ENCODE measurements around the gene LIN28B.
"Not testable (repeated sequence)": the region's sequence is repeated elsewhere in the genome, so short reads cannot be mapped to it uniquely, and the experiment has no call there.

Gene LIN28B

DNA sequence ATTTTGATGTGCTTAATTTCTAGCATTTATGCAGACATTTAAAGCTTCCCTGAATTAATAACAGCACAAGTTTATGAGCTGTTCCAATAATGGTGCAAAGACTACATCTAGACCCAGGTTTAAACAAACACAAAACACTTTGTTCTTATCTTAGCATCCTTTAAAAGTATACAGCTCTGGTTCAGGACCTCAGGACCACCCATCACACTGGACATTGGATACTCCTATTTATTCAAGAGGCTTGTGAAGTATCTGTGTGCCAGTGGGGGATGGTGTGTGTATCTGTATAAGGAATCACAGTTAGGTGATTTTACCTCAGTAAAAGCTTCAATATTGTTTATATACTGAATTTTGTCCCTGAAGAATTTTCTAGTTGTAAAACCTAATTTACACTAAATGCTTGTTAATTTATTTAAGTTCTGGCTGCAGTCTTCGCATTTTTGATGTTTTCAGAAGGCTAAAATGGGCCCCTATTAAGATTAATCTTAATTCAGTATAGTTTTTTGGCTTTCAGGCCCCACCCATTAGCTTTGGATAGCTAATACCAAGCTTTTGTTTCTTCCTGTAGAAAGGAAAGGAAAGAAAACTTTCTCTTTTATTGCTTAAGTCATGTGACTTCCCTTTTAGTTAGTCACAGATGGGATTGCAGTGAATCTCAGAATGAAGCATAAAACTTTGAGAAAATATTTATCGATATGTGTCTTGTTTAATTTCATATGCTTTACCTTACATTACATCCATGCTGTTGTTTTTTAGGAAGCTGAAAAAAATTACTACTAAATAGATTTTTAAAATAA lies 13.1 kb downstream of the LIN28B start:
- Histone ChIP-seq H3K36me3 (ENCODE audit: insufficient read depth, low read length) (no peaks in the 10 kb centered on the region), H3K27me3 (ENCODE audit: insufficient read depth, low read length) (no peaks in the 10 kb centered on the region), H3K4me1 (ENCODE audit: insufficient read depth, low read length) (peaks cover 37% of the 10 kb centered on the region), H2AFZ (ENCODE audit: low read depth, low read length) (no peak overlapping the region), H3K4me3 (ENCODE audit: low read length) (peak overlapping the region; percentile 20), H3K9me3 (ENCODE audit: low read length) (no peaks in the 10 kb centered on the region)

DNA sequence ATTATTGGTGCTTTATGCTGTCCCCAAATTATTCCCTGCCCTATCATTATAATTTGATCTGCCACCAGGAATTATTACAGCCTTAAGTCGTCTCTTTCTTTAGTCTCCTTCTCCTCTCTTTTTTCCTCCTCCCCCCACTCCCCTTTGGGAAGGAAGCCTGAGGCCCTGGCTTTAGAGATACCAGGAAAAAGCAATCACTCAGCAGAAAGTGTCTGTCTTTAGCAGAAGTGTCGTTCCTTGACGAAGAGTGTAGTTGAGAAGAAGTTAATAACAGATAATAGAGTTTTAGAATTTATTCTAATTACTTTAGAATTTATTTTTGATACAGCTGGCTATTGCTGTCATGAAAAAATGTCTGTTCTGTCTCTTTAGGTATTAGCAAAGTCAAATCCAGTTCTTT lies 16.5 kb downstream of the LIN28B start:
- Histone ChIP-seq H3K4me1 (ENCODE audit: insufficient read depth, low read length) (peaks cover 34% of the 10 kb centered on the region), H2AFZ (ENCODE audit: low read depth, low read length) (no peak overlapping the region), H3K9me3 (ENCODE audit: low read length) (no peaks in the 10 kb centered on the region), H3K27me3 (ENCODE audit: insufficient read depth, low read length) (no peaks in the 10 kb centered on the region), H3K4me3 (ENCODE audit: low read length) (no peak overlapping the region), H3K36me3 (ENCODE audit: insufficient read depth, low read length) (no peaks in the 10 kb centered on the region)

DNA sequence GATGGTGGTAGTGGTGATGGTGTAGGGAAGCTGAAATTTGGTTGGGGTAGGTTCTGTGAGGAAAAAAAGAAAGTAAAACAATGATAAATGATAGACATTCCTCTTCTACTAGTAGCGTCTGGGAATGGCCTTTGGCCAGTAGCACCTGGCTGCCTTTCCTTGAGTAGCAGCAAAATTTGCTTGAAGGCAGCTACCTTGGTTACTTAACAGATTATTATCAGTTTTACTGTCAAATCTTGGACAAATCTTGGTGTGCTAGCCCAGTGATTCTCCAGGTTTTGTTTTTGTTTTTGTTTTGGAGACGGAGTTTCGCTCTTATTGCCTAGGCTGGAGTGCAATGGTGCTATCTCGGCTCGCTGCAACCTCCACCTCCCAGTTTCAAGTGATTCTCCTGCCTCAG lies 26.4 kb downstream of the LIN28B start:
- H3K9me3 ChIP-seq (ENCODE audit: low read length) = no peaks in the 10 kb centered on the region
- H3K4me1 ChIP-seq (ENCODE audit: insufficient read depth, low read length) = no peaks in the 10 kb centered on the region
- H3K27me3 ChIP-seq (ENCODE audit: insufficient read depth, low read length) = no peaks in the 10 kb centered on the region
- H2AFZ ChIP-seq (ENCODE audit: low read depth, low read length) = no peak overlapping the region
- H3K4me3 ChIP-seq (ENCODE audit: low read length) = no peak overlapping the region
- peaks cover 13% of the 10 kb centered on the region for H3K36me3 ChIP-seq (ENCODE audit: insufficient read depth, low read length)

DNA sequence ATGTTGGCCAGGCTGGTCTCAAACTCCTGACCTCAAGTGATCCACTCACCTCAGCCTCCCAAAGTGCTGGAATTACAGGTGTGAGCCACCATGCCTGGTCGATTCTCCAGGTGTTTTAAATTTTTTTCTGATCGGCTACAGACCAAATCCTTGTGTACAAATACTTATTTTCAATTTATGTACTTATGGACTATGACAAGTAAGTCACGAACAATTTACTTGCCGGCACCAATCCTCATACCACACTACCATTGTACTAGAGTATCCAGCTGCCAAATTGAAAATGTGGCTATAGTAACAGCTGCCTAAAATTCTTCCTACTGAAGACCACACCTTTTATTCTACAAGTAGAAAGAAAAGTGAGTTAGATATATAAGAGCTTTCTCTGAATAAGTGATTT lies 26.9 kb downstream of the LIN28B start:
- no peaks in the 10 kb centered on the region for H3K4me1 ChIP-seq (ENCODE audit: insufficient read depth, low read length)
- no peaks in the 10 kb centered on the region for H3K9me3 ChIP-seq (ENCODE audit: low read length)
- no peaks in the 10 kb centered on the region for H3K27me3 ChIP-seq (ENCODE audit: insufficient read depth, low read length)
- no peak overlapping the region for H2AFZ ChIP-seq (ENCODE audit: low read depth, low read length)
- peaks cover 15% of the 10 kb centered on the region for H3K36me3 ChIP-seq (ENCODE audit: insufficient read depth, low read length)
- H3K4me3 ChIP-seq (ENCODE audit: low read length) = no peak overlapping the region

DNA sequence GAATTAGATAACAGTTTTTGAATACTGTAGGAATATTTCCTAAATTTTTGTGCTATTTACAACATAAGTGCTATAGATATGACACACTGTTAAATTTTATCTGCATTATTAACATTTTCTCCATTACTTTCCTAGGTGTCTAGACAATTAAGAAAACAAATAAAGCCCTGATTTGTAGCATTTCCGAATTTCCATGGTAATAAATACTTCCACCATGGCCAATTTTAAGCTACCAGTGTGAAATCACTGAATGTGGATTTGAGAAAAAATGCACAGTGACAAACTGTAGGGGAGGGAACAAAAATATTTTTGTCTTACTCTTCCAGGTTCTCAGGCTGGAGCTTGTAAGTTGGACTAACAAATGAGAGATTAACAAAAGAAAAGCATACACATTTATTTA lies 27.9 kb downstream of the LIN28B start:
- no peaks in the 10 kb centered on the region for H3K4me1 ChIP-seq (ENCODE audit: insufficient read depth, low read length)
- no peaks in the 10 kb centered on the region for H3K27me3 ChIP-seq (ENCODE audit: insufficient read depth, low read length)
- H3K36me3 ChIP-seq (ENCODE audit: insufficient read depth, low read length) = peaks cover 16% of the 10 kb centered on the region
- no peak overlapping the region for H2AFZ ChIP-seq (ENCODE audit: low read depth, low read length)
- H3K4me3 ChIP-seq (ENCODE audit: low read length) = no peak overlapping the region
- H3K9me3 ChIP-seq (ENCODE audit: low read length) = no peaks in the 10 kb centered on the region

DNA sequence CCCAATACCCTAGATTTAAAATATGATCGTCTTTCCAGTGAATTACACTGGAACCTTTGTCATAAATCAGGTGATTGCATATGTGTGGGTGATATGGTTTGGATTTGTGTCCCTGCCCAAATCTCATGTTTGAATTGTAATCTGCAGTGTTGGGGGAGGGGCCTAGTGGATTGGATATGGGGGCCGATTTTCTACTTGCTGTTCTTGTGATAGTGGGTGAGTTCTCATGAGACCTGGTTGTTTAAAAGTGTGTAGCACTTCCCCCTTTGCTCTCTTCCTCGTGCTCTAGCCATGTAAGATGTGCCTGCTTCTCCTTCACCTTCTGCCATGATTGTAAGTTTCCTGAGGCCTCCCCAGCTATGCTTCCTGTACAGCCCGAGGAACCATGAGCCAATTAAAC lies 29.0 kb downstream of the LIN28B start:
- H3K27me3 ChIP-seq (ENCODE audit: insufficient read depth, low read length); H2AFZ ChIP-seq (ENCODE audit: low read depth, low read length); H3K9me3 ChIP-seq (ENCODE audit: low read length); H3K4me1 ChIP-seq (ENCODE audit: insufficient read depth, low read length); H3K4me3 ChIP-seq (ENCODE audit: low read length): not testable (repeated sequence)
- peaks cover 15% of the 10 kb centered on the region for H3K36me3 ChIP-seq (ENCODE audit: insufficient read depth, low read length)

DNA sequence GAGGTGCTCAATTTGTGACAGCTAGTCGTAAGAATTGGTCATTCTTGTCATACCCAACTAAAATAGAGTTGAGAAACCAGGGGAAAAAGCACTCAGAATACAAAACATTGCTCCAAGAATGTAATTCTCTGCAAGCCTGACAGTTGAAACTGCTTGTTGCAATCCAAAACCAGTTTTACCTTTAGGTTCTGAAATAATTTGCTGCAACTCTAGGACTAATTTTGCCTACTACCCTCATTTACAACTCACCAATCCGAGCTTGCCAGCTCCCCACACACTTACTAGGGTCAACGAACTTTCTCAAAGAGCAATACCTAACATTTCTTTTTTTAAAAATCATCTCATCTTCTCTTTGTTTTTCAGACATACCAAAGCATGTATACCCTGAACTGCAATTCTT lies 29.7 kb downstream of the LIN28B start:
- Histone ChIP-seq H3K27me3 (ENCODE audit: insufficient read depth, low read length) (no peaks in the 10 kb centered on the region), H3K36me3 (ENCODE audit: insufficient read depth, low read length) (peaks cover 15% of the 10 kb centered on the region), H2AFZ (ENCODE audit: low read depth, low read length) (no peak overlapping the region)

DNA sequence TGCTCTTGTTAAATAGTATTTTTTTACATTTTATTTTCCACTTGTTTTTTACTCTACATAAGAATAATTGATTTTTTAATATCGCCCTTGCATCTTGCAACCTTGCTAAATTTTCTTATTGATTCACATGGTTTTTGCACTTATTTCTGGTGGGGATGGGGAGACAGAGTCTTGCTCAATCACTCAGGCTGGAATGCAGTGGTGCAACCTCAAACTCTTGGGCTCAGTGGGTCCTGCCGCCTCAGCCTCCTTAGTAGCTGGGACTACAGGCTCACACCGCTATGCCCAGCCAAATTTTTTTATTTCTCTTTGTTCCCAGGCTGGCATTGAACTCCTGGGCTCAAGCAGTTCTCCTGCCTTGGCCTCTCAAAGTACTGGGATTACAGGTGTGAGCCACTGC lies 30.3 kb downstream of the LIN28B start:
- Histone ChIP-seq H3K4me1 (ENCODE audit: insufficient read depth, low read length) (no peaks in the 10 kb centered on the region), H3K36me3 (ENCODE audit: insufficient read depth, low read length) (peaks cover 15% of the 10 kb centered on the region), H3K27me3 (ENCODE audit: insufficient read depth, low read length) (no peaks in the 10 kb centered on the region), H2AFZ (ENCODE audit: low read depth, low read length) (no peak overlapping the region), H3K9me3 (ENCODE audit: low read length) (no peaks in the 10 kb centered on the region), H3K4me3 (ENCODE audit: low read length) (no peak overlapping the region)

More for the DNA sequence above, 29.7 kb downstream of the LIN28B start:
- H3K4me1 ChIP-seq (ENCODE audit: insufficient read depth, low read length) = no peaks in the 10 kb centered on the region
- H3K9me3 ChIP-seq (ENCODE audit: low read length) = no peaks in the 10 kb centered on the region
- H3K4me3 ChIP-seq (ENCODE audit: low read length) = no peak overlapping the region

DNA sequence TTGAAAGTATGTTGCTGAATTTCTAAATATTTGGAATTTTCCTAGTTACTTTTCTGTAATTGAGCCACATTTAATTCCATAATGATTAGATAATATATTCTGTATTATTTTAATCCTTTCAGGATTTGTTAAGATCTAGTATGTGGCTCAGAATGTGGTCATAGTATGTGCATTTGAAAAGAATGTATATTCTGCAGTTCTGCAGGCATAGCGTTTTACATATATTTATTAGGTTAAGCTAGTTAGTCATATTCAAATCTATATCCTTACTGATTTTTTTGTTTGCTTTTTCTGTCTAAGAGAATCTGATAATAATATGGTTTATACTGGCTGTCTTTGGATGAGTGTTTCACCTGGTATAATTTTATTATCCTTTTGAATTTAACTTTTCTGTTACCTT lies 33.2 kb downstream of the LIN28B start:
- Histone ChIP-seq H3K4me3 (ENCODE audit: low read length) (no peak overlapping the region), H3K9me3 (ENCODE audit: low read length) (peaks cover 4% of the 10 kb centered on the region), H3K27me3 (ENCODE audit: insufficient read depth, low read length) (no peaks in the 10 kb centered on the region), H3K4me1 (ENCODE audit: insufficient read depth, low read length) (no peaks in the 10 kb centered on the region), H3K36me3 (ENCODE audit: insufficient read depth, low read length) (peaks cover 13% of the 10 kb centered on the region), H2AFZ (ENCODE audit: low read depth, low read length) (no peak overlapping the region)

DNA sequence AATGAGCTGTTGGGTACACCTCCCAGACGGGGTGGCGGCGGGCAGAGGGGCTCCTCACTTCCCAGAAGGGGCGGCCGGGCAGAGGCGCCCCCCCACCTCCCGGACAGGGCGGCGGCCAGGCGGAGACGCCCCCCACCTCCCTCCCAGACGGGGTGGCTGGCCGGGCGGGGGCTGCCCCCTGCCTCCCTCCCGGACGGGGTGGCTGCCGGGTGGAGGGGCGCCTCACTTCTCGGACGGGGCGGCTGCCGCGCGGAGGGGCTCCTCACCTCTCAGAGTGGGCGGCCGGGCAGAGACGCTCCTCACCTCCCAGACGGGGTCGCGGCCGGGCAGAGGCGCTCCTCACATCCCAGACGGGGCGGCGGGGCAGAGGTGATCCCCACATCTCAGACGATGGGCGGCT lies 34.2 kb downstream of the LIN28B start:
- H2AFZ ChIP-seq (ENCODE audit: low read depth, low read length); H3K4me1 ChIP-seq (ENCODE audit: insufficient read depth, low read length): not testable (repeated sequence)

DNA sequence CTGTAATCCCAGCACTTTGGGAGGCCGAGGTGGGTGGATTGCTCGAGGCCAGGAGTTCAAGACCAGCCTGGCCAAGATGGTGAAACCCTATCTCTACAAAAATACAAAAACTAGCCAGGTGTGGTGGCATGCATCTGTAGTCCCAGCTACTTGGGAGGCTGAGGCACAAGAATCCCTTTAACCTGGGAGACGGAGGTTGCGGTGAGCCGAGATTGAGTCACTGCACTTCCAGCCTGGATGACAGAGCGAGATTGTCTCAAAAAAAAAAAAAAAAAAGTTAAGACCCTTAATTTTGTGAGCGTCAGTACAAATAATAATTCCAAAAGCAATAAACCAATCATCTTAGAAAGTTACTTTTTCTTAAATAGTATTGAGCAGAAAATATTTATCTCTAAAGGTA lies 36.7 kb downstream of the LIN28B start:
- not testable (repeated sequence) for H3K27me3 ChIP-seq (ENCODE audit: insufficient read depth, low read length); H3K4me3 ChIP-seq (ENCODE audit: low read length); H2AFZ ChIP-seq (ENCODE audit: low read depth, low read length); H3K4me1 ChIP-seq (ENCODE audit: insufficient read depth, low read length); H3K9me3 ChIP-seq (ENCODE audit: low read length)
- peaks cover 10% of the 10 kb centered on the region for H3K36me3 ChIP-seq (ENCODE audit: insufficient read depth, low read length)

More for the DNA sequence above, 34.2 kb downstream of the LIN28B start:
- not testable (repeated sequence) for H3K4me3 ChIP-seq (ENCODE audit: low read length); H3K9me3 ChIP-seq (ENCODE audit: low read length); H3K27me3 ChIP-seq (ENCODE audit: insufficient read depth, low read length)
- H3K36me3 ChIP-seq (ENCODE audit: insufficient read depth, low read length) = peaks cover 12% of the 10 kb centered on the region

DNA sequence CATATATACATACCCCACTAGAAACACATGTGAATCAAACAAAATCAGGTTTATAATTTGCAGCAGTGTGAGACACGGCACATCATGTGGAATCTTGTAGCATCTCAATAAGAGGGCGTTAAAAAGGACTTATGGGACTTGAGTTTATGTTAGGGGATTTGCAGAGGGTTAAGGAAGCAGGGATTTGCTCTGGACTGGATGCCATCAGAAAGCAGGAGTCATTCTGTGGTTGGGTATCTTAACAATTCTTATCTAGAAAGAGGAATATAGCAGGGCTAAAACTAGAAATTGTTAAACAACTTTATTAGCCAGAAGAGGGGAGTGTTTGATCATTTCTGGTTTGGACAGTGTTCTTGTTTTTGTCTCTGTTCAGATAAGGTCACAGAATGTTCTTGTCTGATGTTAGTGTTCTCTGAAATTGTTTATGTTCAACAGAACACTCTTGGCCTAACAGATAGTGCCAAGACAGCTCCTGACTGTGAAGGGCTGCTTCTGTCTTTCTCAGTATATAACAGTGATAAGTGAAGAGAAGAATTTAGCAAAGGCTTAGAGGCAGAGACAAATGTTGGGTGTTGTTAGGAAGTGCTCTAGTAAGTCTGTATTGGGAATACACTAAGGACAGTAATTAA lies 39.2 kb downstream of the LIN28B start:
- Histone ChIP-seq H3K4me1 (ENCODE audit: insufficient read depth, low read length) (no peaks in the 10 kb centered on the region), H3K27me3 (ENCODE audit: insufficient read depth, low read length) (no peaks in the 10 kb centered on the region), H3K4me3 (ENCODE audit: low read length) (no peak overlapping the region), H2AFZ (ENCODE audit: low read depth, low read length) (no peak overlapping the region), H3K9me3 (ENCODE audit: low read length) (peaks cover 5% of the 10 kb centered on the region), H3K36me3 (ENCODE audit: insufficient read depth, low read length) (peaks cover 9% of the 10 kb centered on the region)

DNA sequence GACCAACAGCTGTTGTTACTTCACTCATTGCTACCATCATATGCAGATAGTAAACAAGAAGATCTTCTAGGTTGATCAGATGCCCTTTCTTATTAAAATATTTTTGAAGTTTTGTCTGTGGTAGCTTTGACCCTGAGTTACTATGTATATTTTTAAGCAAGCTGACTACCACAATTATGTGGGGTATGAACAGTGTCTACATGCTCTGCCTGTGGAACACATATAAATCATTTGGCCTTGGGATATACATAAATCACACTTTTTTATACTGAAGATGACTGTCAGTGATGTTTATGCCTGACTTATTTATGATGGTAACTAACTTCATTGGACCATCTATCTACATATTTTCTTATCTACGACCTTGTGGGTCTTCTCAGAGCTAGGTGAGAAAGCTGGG lies 44.2 kb downstream of the LIN28B start:
- H3K9me3 ChIP-seq (ENCODE audit: low read length) = peaks cover 4% of the 10 kb centered on the region
- H3K4me3 ChIP-seq (ENCODE audit: low read length) = no peak overlapping the region
- H3K4me1 ChIP-seq (ENCODE audit: insufficient read depth, low read length) = no peaks in the 10 kb centered on the region
- H3K36me3 ChIP-seq (ENCODE audit: insufficient read depth, low read length) = peaks cover 13% of the 10 kb centered on the region
- H3K27me3 ChIP-seq (ENCODE audit: insufficient read depth, low read length) = no peaks in the 10 kb centered on the region
- H2AFZ ChIP-seq (ENCODE audit: low read depth, low read length) = no peak overlapping the region

DNA sequence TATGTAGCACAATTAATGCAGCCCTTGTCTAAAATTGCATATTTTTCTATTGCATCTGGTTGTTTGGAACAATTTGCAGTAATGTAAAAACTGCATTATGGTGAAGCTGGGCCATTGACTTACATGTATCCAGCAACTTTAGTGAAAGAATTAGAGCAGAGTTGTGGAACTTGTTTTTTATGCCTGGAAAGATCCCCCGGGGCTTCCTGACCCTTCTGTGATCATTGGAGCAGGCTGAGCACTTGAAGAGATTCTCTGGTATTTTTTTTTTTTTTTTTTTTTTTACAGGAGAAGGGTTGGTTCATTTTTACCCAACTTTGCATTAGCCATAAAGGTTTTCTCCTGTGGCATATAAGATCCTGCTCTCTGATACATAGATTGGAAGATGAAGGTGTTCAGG lies 45.0 kb downstream of the LIN28B start:
- Histone ChIP-seq H3K9me3 (ENCODE audit: low read length) (peaks cover 4% of the 10 kb centered on the region), H2AFZ (ENCODE audit: low read depth, low read length) (no peak overlapping the region), H3K36me3 (ENCODE audit: insufficient read depth, low read length) (peaks cover 13% of the 10 kb centered on the region), H3K27me3 (ENCODE audit: insufficient read depth, low read length) (no peaks in the 10 kb centered on the region), H3K4me1 (ENCODE audit: insufficient read depth, low read length) (no peaks in the 10 kb centered on the region), H3K4me3 (ENCODE audit: low read length) (no peak overlapping the region)

Measured in neuron (in vitro differentiated cells).